ENCODE results near the gene ANO8. TPM values are rescaled to one million over a fixed set of nuclear protein-coding genes. Genes with fewer than 3 reads are reported as not detected.

ANO8 gene
- total and polyA plus RNA-seq, 2 donors (not counting 3 experiments of a cell fraction or from before 2014, with no cell fraction given) = 3.5 to 6.8 TPM

GRCh38 chr19:17312189-17313113 is 22.2 kb downstream of the ANO8 start:
- dilution Hi-C loops (cut with MboI; ENCODE audit: extremely low pct_ligation_motif_present, low sequenced_read_pairs) (no loop called here), intact Hi-C loops (cut with micrococcal nuclease) (no loop called here)
- no peaks in the 10 kb centered on the region for H3K27me3 ChIP-seq (ENCODE audit: control insufficient read depth in 2 of 2, insufficient read depth in 2 of 2, low read length in 2 of 2)
- H3K36me3 ChIP-seq (ENCODE audit: control insufficient read depth in 2 of 2, extremely low read depth in 1 of 2, insufficient read depth in 2 of 2, low read length in 2 of 2) = peaks cover 6 to 23% of the 10 kb centered on the region in 2 experiments
- H2AFZ ChIP-seq (ENCODE audit: low read depth, low read length) = no peak overlapping the region
- peaks cover 8% of the 10 kb centered on the region for H3K4me1 ChIP-seq (ENCODE audit: control insufficient read depth, extremely low read depth, insufficient read depth, low read length)
- ChIA-PET CTCF (interaction anchor here (1.0 kb wide), 1 partner anchor 14 kb away, joined by 3 read pairs; no protein-coding TSS in a partner anchor), POLR2A (no interaction called here)
- BruUV-seq (replicated peaks) = no TSS peak
- FAIRE-seq = no peak
- no peaks in the 10 kb centered on the region for H4K20me1 ChIP-seq (replicated peaks; ENCODE audit: control insufficient read depth, extremely low read depth, insufficient read depth, low read length)
- H3K9me3 ChIP-seq (replicated peaks; ENCODE audit: control insufficient read depth, insufficient read depth, low read length) = no peaks in the 10 kb centered on the region
- H3K9ac ChIP-seq (replicated peaks; ENCODE audit: extremely low read depth, insufficient read depth, low read length) = no peak overlapping the region
- no peak overlapping the region for H3K27ac ChIP-seq (ENCODE audit: insufficient read depth, low read depth, low read length)
- no peak overlapping the region for H3K4me2 ChIP-seq (ENCODE audit: insufficient read depth, low read length)
- no peak overlapping the region for H3K4me3 ChIP-seq (replicated peaks in 1 of 3; ENCODE audit: insufficient read depth in 1 of 3, low read depth in 1 of 3, low read length in 3 of 3)
- TF ChIP-seq FOS (IDR thresholded peaks at IDR 0.05; ENCODE audit: borderline replicate concordance, insufficient read depth, low read length) = no peak
- TF ChIP-seq POLR2A (IDR thresholded peaks at IDR 0.05; ENCODE audit: low read depth, low read length) = no peak
- no peak for TF ChIP-seq JUN (IDR thresholded peaks at IDR 0.05; ENCODE audit: borderline replicate concordance, insufficient read depth, insufficient read length, low read depth)
- no peak for TF ChIP-seq GATA2 (IDR thresholded peaks at IDR 0.05; ENCODE audit: insufficient read depth, insufficient read length, low read depth, low read length)
- H3K9me1 ChIP-seq (replicated peaks; ENCODE audit: control insufficient read depth, extremely low read depth, insufficient read depth, low read length) = no peaks in the 10 kb centered on the region
- DNase-seq (ENCODE audit: low read depth, low spot score) = no peak
- H3K79me2 ChIP-seq (ENCODE audit: control insufficient read depth, insufficient read depth, low read length) = peaks cover 34% of the 10 kb centered on the region

GRCh38 chr19:17311455-17312188 is 23.0 kb downstream of the ANO8 start:
- no peak for FAIRE-seq
- Histone ChIP-seq H3K9ac (replicated peaks; ENCODE audit: extremely low read depth, insufficient read depth, low read length) (no peak overlapping the region), H3K27ac (ENCODE audit: insufficient read depth, low read depth, low read length) (no peak overlapping the region), H3K79me2 (ENCODE audit: control insufficient read depth, insufficient read depth, low read length) (peaks cover 34% of the 10 kb centered on the region), H2AFZ (ENCODE audit: low read depth, low read length) (no peak overlapping the region), H3K4me1 (ENCODE audit: control insufficient read depth, extremely low read depth, insufficient read depth, low read length) (peaks cover 9% of the 10 kb centered on the region), H3K36me3 (ENCODE audit: control insufficient read depth in 2 of 2, extremely low read depth in 1 of 2, insufficient read depth in 2 of 2, low read length in 2 of 2) (peaks cover 6 to 23% of the 10 kb centered on the region in 2 experiments), H4K20me1 (replicated peaks; ENCODE audit: control insufficient read depth, extremely low read depth, insufficient read depth, low read length) (no peaks in the 10 kb centered on the region), H3K4me2 (ENCODE audit: insufficient read depth, low read length) (no peak overlapping the region), H3K27me3 (ENCODE audit: control insufficient read depth in 2 of 2, insufficient read depth in 2 of 2, low read length in 2 of 2) (no peaks in the 10 kb centered on the region), H3K9me3 (replicated peaks; ENCODE audit: control insufficient read depth, insufficient read depth, low read length) (no peaks in the 10 kb centered on the region), H3K4me3 (replicated peaks in 1 of 3; ENCODE audit: insufficient read depth in 1 of 3, low read depth in 1 of 3, low read length in 3 of 3) (no peak overlapping the region), H3K9me1 (replicated peaks; ENCODE audit: control insufficient read depth, extremely low read depth, insufficient read depth, low read length) (no peaks in the 10 kb centered on the region)
- ChIA-PET POLR2A (no interaction called here), CTCF (no interaction called here)
- no TSS peak for BruUV-seq (replicated peaks)
- DNase-seq (ENCODE audit: low read depth, low spot score) = no peak
- dilution Hi-C loops (cut with MboI; ENCODE audit: extremely low pct_ligation_motif_present, low sequenced_read_pairs) = no loop called here
- TF ChIP-seq EZH2 (IDR thresholded peaks at IDR 0.05; ENCODE audit: borderline replicate concordance, low read depth, low read length, severe bottlenecking) = no peak
- TF ChIP-seq MAX (IDR thresholded peaks at IDR 0.05; ENCODE audit: insufficient read depth, insufficient read length) = no peak
- no peak for TF ChIP-seq JUN (IDR thresholded peaks at IDR 0.05; ENCODE audit: borderline replicate concordance, insufficient read depth, insufficient read length, low read depth)
- no peak for TF ChIP-seq GATA2 (IDR thresholded peaks at IDR 0.05; ENCODE audit: insufficient read depth, insufficient read length, low read depth, low read length)
- TF ChIP-seq, protein P1, sequence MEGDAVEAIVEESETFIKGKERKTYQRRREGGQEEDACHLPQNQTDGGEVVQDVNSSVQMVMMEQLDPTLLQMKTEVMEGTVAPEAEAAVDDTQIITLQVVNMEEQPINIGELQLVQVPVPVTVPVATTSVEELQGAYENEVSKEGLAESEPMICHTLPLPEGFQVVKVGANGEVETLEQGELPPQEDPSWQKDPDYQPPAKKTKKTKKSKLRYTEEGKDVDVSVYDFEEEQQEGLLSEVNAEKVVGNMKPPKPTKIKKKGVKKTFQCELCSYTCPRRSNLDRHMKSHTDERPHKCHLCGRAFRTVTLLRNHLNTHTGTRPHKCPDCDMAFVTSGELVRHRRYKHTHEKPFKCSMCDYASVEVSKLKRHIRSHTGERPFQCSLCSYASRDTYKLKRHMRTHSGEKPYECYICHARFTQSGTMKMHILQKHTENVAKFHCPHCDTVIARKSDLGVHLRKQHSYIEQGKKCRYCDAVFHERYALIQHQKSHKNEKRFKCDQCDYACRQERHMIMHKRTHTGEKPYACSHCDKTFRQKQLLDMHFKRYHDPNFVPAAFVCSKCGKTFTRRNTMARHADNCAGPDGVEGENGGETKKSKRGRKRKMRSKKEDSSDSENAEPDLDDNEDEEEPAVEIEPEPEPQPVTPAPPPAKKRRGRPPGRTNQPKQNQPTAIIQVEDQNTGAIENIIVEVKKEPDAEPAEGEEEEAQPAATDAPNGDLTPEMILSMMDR (IDR thresholded peaks at IDR 0.05; ENCODE audit: extremely low read depth in 1 of 2, insufficient read depth in 1 of 2, low read depth in 1 of 2, low read length in 2 of 2) = no peak
- intact Hi-C loops (cut with micrococcal nuclease) = no loop called here

Measured in endothelial cell of umbilical vein (primary cell).